HK-2 (cell line): Measurements from ENCODE around the gene TRAK1.

ENCODE experiments used
- DNase-seq: peaks from one replicate; pipeline ENCODE4 v3.0.0-alpha.2; 2018; ENCODE audit not compliant: unreplicated experiment

Gene TRAK1

GRCh38 chr3:42275217-42275616 lies 184.1 kb downstream of the TRAK1 start:
- no peak for DNase-seq
